HepG2 (cell line): Measurements from ENCODE around the gene PDE9A. TPM values are rescaled to one million over a fixed set of nuclear protein-coding genes. Genes with fewer than 3 reads are reported as not detected.

ENCODE experiments used
- ATAC-seq: fragments of 200-7000 bp; cut with Tn5 transposase; 3 replicates; pipeline ENCODE4 v1.9.1; 2020; ENCODE audit warnings: mild to moderate bottlenecking, moderate library complexity
- BruUV-seq: library from RNA; stranded (reverse); fragments of 400-500 nt; replicated peaks from 2 replicates; lab custom pipeline; 2021; lab: Mats Ljungman, UMichigan
- CTCF ChIA-PET: fragments of 300-600 bp; formaldehyde crosslinking; extraction: SDS; loops from one replicate; lab custom pipeline; 2021; ENCODE audit warnings: low total read pairs, inconsistent platforms, low intra/inter-chr PET ratio; lab: Yijun Ruan, JAX
- POLR2A ChIA-PET: fragments of 350-600 bp; sonication (Branson Sonifier 250); formaldehyde crosslinking; loops from one replicate; lab custom pipeline; 2020; ENCODE audit warnings: antibody characterized with exemption, inconsistent platforms; lab: Yijun Ruan, JAX
- DNase-seq: peaks from one replicate; pipeline ENCODE4 v3.0.0-alpha.2; 2015; ENCODE audit warnings: low spot score
- FAIRE-seq: peaks from 3 replicates; lab custom pipeline; 2011; peaks lifted over from hg19 to GRCh38; lab: Jason Lieb, UNC
- H2AFZ ChIP-seq: one replicate; pipeline ENCODE4 v1.6.1; 2011; ENCODE audit warnings: low read length, inconsistent platforms
- H3K27ac ChIP-seq: fragments of 300-600 bp; 3 replicates; pipeline ENCODE4 v1.8.0; 2011; ENCODE audit warnings: mixed run types, mild to moderate bottlenecking, mixed read lengths, low read length, inconsistent platforms; ENCODE audit not compliant: insufficient read depth; ENCODE audit errors: extremely low read length
- H3K27me3 ChIP-seq, 2 experiments: fragments of 200-600 bp in 1 of 2; 2 replicates in 1 of 2; 3 replicates in 1 of 2; pipeline versions ENCODE4 v1.6.0 to v1.8.0; 2011; ENCODE audit warnings: low read length in 2 of 2, mild to moderate bottlenecking in 2 of 2, moderate library complexity in 2 of 2, inconsistent platforms in 1 of 2; ENCODE audit not compliant: insufficient read depth in 2 of 2, control insufficient read depth in 1 of 2
- H3K36me3 ChIP-seq, 2 experiments: fragments of 200-600 bp in 1 of 2; replicated peaks in 1 of 2; 2 replicates in 1 of 2; 3 replicates in 1 of 2; pipeline versions ENCODE4 v1.5.1 to v1.8.0; 2011; ENCODE audit warnings: low read length in 2 of 2, inconsistent platforms in 1 of 2; ENCODE audit not compliant: insufficient read depth in 2 of 2, control insufficient read depth in 1 of 2
- H3K4me1 ChIP-seq: 2 replicates; pipeline ENCODE4 v1.5.1; 2012; ENCODE audit warnings: low read length, inconsistent platforms; ENCODE audit not compliant: insufficient read depth
- H3K4me2 ChIP-seq: 2 replicates; pipeline ENCODE4 v1.6.0; 2011; ENCODE audit warnings: low read depth, low read length, inconsistent platforms
- H3K4me3 ChIP-seq, 3 experiments: fragments of 200-600 bp in 1 of 3; sonication (generic), shearing (Covaris generic) in 1 of 3; replicated peaks in 1 of 3; 2 replicates each; pipeline ENCODE4 v1.5.1; 2011 to 2016; ENCODE audit warnings: low read length in 3 of 3, inconsistent platforms in 2 of 3, low read depth in 2 of 3, mild to moderate bottlenecking in 2 of 3, control low read depth in 1 of 3, mixed read lengths in 1 of 3; ENCODE audit not compliant: insufficient read depth in 1 of 3
- H3K79me2 ChIP-seq: one replicate; pipeline ENCODE4 v1.6.1; 2011; ENCODE audit warnings: low read length, inconsistent platforms; ENCODE audit not compliant: insufficient read depth
- H3K9ac ChIP-seq: 2 replicates; pipeline ENCODE4 v1.6.0; 2011; ENCODE audit warnings: mild to moderate bottlenecking, low read depth, low read length, inconsistent platforms; ENCODE audit not compliant: insufficient read depth
- H3K9me3 ChIP-seq: 2 replicates; pipeline ENCODE4 v1.5.1; 2012; ENCODE audit warnings: mild to moderate bottlenecking, low read length
- H4K20me1 ChIP-seq: 2 replicates; pipeline ENCODE4 v1.6.0; 2011; ENCODE audit warnings: inconsistent platforms, mild to moderate bottlenecking, low read length, moderate library complexity; ENCODE audit not compliant: insufficient read depth
- GLMP ChIP-seq: sonication (generic); formaldehyde crosslinking; IDR thresholded peaks from 2 replicates; pipeline ENCODE4 v1.9.0; 2021; ENCODE audit warnings: missing genetic modification reagents, mild to moderate bottlenecking, borderline replicate concordance
- HES4 ChIP-seq: sonication (generic); formaldehyde crosslinking; IDR thresholded peaks from 2 replicates; pipeline ENCODE4 v1.9.0; 2021; ENCODE audit warnings: mild to moderate bottlenecking, missing genetic modification reagents, borderline replicate concordance
- KLF9 ChIP-seq: IDR thresholded peaks from 2 replicates; pipeline ENCODE4 v1.6.1; 2016; ENCODE audit warnings: low read depth
- SETDB1 ChIP-seq: sonication (generic); formaldehyde crosslinking; IDR thresholded peaks from 2 replicates; pipeline ENCODE4 v1.5.1; 2020; ENCODE audit warnings: missing genetic modification reagents, mild to moderate bottlenecking, borderline replicate concordance
- SP2 ChIP-seq: sonication (generic); formaldehyde crosslinking; IDR thresholded peaks from 2 replicates; pipeline ENCODE4 v1.5.1; 2020; ENCODE audit warnings: mild to moderate bottlenecking, missing genetic modification reagents
- ZNF672 ChIP-seq: sonication (generic); formaldehyde crosslinking; IDR thresholded peaks from 2 replicates; pipeline ENCODE4 v1.8.1; 2022; ENCODE audit warnings: missing genetic modification reagents
- WGBS: methylation state at CpG from one replicate; pipeline ENCODE4 v1.1.6; 2017; ENCODE audit warnings: low lambda C conversion rate; 5-methylcytosine and 5-hydroxymethylcytosine counted together
- in situ Hi-C: cut with HindIII; loops from 2 replicates; pipeline ENCODE4 v1.10.0; 2017; ENCODE audit warnings: low pct_unique_long_range_greater_than_20kb; ENCODE audit not compliant: extremely low pct_ligation_motif_present
- intact Hi-C: fragments of 100-400 bp; cut with micrococcal nuclease; formaldehyde crosslinking; loops from one replicate; pipeline ENCODE4 v1.10.0; 2022; ENCODE audit not compliant: unreplicated experiment
- polyA plus RNA-seq, 8 experiments: library from polyadenylated mRNA; depleted of rRNA in 3 of 8; stranded (reverse) in 7 of 8; unstranded in 1 of 8; fragments of >200 nt; fragmentation: Illumina TruSeq in 4 of 8; extraction: Trizol in 4 of 8; gene quantifications; 2 replicates each; pipeline versions ENCODE4 v1.2.1 to v1.2.3, GENCODE V29; 2011 to 2016; ENCODE audit warnings: low read depth in 4 of 8, missing spikeins in 1 of 8, mixed read lengths in 1 of 8; ENCODE audit not compliant: insufficient read depth in 1 of 8
- total RNA-seq, 5 experiments: library from RNA; depleted of rRNA; stranded (reverse); fragments of >200 nt; fragmentation: Illumina TruSeq; extraction: Trizol; gene quantifications; 2 replicates each; pipeline ENCODE4 v1.2.3, GENCODE V29; 2016; ENCODE audit warnings: low read depth in 1 of 5

The PDE9A gene
- total and polyA plus RNA-seq, 2 of the 13 experiments (the other 11 are each of a cell fraction or from before 2014, with no cell fraction given), result 4.6 to 19.7 TPM

GRCh38 chr21:42677339-42678321 is 24.2 kb downstream of the PDE9A start:
- no peak overlapping the region for H3K9ac ChIP-seq
- in situ Hi-C loops (no loop called here), intact Hi-C loops (no loop called here)
- ChIA-PET POLR2A (no interaction called here), CTCF (no interaction called here)
- H3K36me3 ChIP-seq, result 0 out of 5 replicates have a peak, but pooled peaks cover 0 to 7% of the 10 kb centered on the region in 2 experiments
- H3K4me1 ChIP-seq, result peaks cover 14% of the 10 kb centered on the region
- ATAC-seq (no peak), DNase-seq (no peak), FAIRE-seq (no peak)
- peaks cover 9% of the 10 kb centered on the region; the same call in 1 of the 2 replicates for H4K20me1 ChIP-seq
- no peak overlapping the region for H3K4me2 ChIP-seq
- no peaks in the 10 kb centered on the region for H3K9me3 ChIP-seq
- no peak overlapping the region for H3K4me3 ChIP-seq
- no peak overlapping the region for H3K27ac ChIP-seq
- 88% methylated on average over 20 of the region's 20 CpGs for WGBS
- no peak overlapping the region for H2AFZ ChIP-seq
- no peaks in the 10 kb centered on the region for H3K79me2 ChIP-seq
- BruUV-seq, result no TSS peak
- H3K27me3 ChIP-seq, result no peaks in the 10 kb centered on the region
- TF ChIP-seq GLMP (CRISPR knock-in tag) (no peak), HES4 (no peak), KLF9 (CRISPR knock-in tag) (no peak), SP2 (CRISPR knock-in tag) (no peak), ZNF672 (CRISPR knock-in tag) (no peak), SETDB1 (no peak)
- TF ChIP-seq, all 625 proteins: peak for 0
